GM18867 (cell line): ENCODE results near the gene SLC1A5.

Experiments
- ATAC-seq: cut with Tn5 transposase; IDR thresholded peaks from one replicate; pipeline ENCODE4 v1.9.1; 2021; ENCODE audit warnings: mild to moderate bottlenecking, moderate library complexity; ENCODE audit not compliant: unreplicated experiment

Gene SLC1A5

DNA sequence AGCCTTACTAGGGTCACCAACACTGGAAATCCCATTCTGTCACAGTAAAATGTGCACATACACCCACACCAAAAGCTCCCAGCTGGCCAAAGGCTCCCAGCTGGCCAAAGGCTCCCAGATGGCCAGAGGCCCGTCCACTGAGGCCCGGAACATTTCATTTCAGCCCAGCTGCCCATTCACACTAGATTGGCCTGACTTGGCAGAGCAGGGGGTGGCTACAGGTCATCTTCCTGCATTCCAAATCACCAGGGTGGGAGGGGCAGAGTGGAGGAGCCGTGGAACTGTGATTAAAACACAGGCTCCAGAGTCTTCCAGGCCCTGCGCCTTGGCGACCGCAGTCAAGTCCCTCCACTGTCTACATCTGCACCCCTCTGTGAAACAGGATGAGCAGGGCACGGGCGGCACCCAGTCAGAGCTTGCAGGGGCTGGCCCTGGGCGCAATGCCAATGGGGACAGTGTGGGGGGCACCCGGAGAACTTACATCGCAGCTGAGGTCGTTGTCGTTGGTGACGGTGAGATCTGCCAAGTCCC, 61.4 kb downstream of the SLC1A5 start:
- ATAC-seq = no peak

DNA sequence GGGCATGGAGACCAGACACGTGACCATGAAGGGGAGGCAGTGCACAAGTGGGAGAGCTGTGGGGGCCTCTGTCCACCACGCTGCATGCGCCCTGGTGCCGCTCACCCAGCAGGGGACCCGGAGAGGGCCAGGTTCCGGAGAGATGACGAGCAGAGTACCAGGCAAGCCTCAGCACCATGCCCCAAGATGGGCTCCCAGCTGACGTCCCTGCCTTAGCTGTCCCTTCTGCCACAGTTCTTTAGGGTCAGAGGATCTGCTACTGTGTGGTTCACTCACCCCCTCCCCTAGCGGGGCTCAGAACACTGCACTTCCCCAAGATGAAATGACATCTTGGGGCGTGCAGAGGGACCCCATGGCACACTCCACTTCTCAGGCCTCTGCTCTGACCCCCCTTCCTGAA, 61.8 kb downstream of the SLC1A5 start:
- no peak for ATAC-seq

DNA sequence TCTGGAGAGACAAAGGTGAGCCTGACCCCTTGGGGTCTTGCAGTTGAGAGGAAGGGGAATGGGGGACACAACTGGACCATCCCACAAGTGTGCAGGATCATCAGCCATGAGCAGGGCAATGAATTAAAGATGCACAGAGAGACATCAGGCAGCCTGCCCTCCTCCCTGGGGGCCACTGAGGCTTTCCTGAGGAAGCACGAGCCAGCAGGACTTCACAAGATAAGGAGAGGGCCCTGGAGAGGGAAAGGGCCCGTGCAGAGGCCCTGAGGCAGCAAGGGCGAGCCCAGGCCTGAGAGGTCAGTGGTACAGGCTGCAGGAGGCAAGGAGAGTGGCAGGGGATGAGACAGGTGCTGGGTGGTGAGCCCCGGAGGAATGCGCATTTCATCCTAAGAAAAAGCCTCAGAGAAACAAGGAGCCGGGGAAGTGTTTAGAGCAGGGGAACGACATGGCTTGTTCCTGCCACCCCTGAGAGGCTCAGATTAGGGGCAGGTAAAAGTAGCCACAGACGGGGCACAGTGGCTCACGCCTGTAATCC, 62.5 kb downstream of the SLC1A5 start:
- ATAC-seq = no peak

DNA sequence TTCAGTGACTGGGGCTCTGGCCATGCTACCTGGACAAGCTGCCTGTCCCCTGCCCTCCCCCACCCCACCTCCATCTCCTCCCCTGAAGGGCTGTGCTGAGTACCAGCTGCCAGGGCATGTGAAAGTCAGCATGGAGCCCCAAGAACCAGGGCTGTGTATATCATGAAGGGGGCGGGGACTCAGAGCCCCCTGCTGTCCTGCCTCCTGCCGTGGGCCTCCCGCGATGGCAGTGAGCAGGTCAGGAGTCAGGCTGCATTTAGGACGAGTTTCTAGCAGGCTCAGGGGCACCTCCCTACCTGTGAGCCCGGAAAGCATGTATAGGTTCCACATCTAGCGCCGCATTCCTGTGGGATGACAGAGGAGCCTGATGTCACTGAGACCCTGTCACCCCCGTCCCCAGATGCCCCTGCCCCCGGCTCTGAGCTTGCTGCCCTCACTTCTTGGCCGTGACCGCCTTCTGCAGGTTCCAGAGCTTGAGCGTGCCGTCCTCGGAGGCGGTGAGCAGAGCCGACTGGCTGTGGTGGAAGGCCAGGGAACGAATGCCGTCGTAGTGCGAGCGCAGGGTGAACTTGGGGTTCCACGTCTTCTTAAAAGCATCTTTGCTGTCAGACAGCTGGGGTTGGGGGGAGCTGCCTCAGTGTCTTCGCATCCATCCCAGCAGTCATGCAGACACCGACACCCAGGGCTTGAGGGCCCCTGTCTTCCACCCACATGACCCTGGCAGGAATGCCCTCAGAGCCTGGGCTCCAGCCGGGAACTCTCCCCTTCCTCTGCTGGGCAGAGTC, 63.2 kb downstream of the SLC1A5 start:
- no peak for ATAC-seq
